Measurements from ENCODE around the gene THADA. TPM values are rescaled to one million over a fixed set of nuclear protein-coding genes. Genes with fewer than 3 reads are reported as not detected.

THADA gene
- total and polyA plus RNA-seq, 2 donors (not counting 3 experiments of a cell fraction or from before 2014, with no cell fraction given): 22.6 to 25.3 TPM

GRCh38 chr2:43333656-43334144, 262.1 kb downstream of the THADA start:
- Histone ChIP-seq H3K79me2 (ENCODE audit: control insufficient read depth, insufficient read depth, low read length) (no peaks in the 10 kb centered on the region), H3K9me3 (replicated peaks; ENCODE audit: control insufficient read depth, insufficient read depth, low read length) (no peaks in the 10 kb centered on the region), H2AFZ (ENCODE audit: low read depth, low read length) (peak overlapping the region; percentile 6), H3K4me2 (ENCODE audit: insufficient read depth, low read length) (peak overlapping the region; percentile 65), H3K27me3 (ENCODE audit: control insufficient read depth in 2 of 2, insufficient read depth in 2 of 2, low read length in 2 of 2) (no peaks in the 10 kb centered on the region), H3K27ac (ENCODE audit: insufficient read depth, low read depth, low read length) (peak overlapping the region; percentile 19), H3K4me1 (ENCODE audit: control insufficient read depth, extremely low read depth, insufficient read depth, low read length) (peaks cover 24% of the 10 kb centered on the region), H3K4me3 (replicated peaks in 1 of 3; ENCODE audit: insufficient read depth in 1 of 3, low read depth in 1 of 3, low read length in 3 of 3) (no peak overlapping the region), H4K20me1 (replicated peaks; ENCODE audit: control insufficient read depth, extremely low read depth, insufficient read depth, low read length) (no peaks in the 10 kb centered on the region), H3K36me3 (ENCODE audit: control insufficient read depth in 2 of 2, extremely low read depth in 1 of 2, insufficient read depth in 2 of 2, low read length in 2 of 2) (no peaks in the 10 kb centered on the region), H3K9me1 (replicated peaks; ENCODE audit: control insufficient read depth, extremely low read depth, insufficient read depth, low read length) (no peaks in the 10 kb centered on the region), H3K9ac (replicated peaks; ENCODE audit: extremely low read depth, insufficient read depth, low read length) (peak overlapping the region; percentile 20)
- no peak for TF ChIP-seq FOS (IDR thresholded peaks at IDR 0.05; ENCODE audit: borderline replicate concordance, insufficient read depth, low read length)
- CTCF ChIA-PET: interaction anchor here (1.2 to 1.9 kb wide), 3 partner anchors 36 to 151 kb away, joined by 3 to 11 read pairs (median 4); no protein-coding TSS in a partner anchor
- intact Hi-C loops (cut with micrococcal nuclease): no loop called here
- BruUV-seq (replicated peaks): no TSS peak
- no peak for FAIRE-seq
- POLR2A ChIA-PET: no interaction called here
- dilution Hi-C loops (cut with MboI; ENCODE audit: extremely low pct_ligation_motif_present, low sequenced_read_pairs): no loop called here
- DNase-seq (ENCODE audit: low read depth, low spot score): peak; percentile 36

DNA sequence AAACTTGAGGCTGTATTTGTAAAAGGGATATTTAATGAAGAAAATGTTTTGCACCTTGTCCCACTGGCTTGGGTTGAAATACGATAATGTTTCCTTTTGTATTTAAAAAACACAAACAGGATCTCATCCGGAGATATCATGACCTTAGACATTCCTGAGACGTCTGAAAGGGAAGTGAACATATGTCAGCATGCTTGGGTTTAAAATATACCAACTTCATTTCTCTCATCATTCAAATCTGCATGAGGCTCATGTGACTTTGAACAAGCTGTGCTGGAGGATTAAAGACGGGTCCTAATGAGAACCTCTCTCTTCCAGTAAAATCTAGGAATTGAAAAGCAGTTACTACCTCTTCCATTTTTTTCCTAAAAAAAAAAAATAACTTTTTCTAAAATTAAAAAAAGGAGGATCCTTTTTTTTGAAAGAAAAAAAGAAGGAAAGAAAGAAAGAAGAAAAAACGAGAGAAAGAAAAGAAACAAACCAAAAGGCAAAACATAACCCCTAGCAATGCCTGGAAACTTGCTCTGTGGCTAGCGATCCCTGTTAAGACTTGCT, 262.7 kb downstream of the THADA start:
- DNase-seq (ENCODE audit: low read depth, low spot score): peak; percentile 48

More for the DNA sequence above, 262.7 kb downstream of the THADA start:
- Histone ChIP-seq H3K9me1 (replicated peaks; ENCODE audit: control insufficient read depth, extremely low read depth, insufficient read depth, low read length) (no peaks in the 10 kb centered on the region), H4K20me1 (replicated peaks; ENCODE audit: control insufficient read depth, extremely low read depth, insufficient read depth, low read length) (no peaks in the 10 kb centered on the region), H3K9me3 (replicated peaks; ENCODE audit: control insufficient read depth, insufficient read depth, low read length) (no peaks in the 10 kb centered on the region), H3K27me3 (ENCODE audit: control insufficient read depth in 2 of 2, insufficient read depth in 2 of 2, low read length in 2 of 2) (no peaks in the 10 kb centered on the region), H3K79me2 (ENCODE audit: control insufficient read depth, insufficient read depth, low read length) (no peaks in the 10 kb centered on the region), H3K36me3 (ENCODE audit: control insufficient read depth in 2 of 2, extremely low read depth in 1 of 2, insufficient read depth in 2 of 2, low read length in 2 of 2) (no peaks in the 10 kb centered on the region), H3K27ac (ENCODE audit: insufficient read depth, low read depth, low read length) (peak overlapping the region; percentile 19), H3K4me2 (ENCODE audit: insufficient read depth, low read length) (peak overlapping the region; percentile 65), H3K9ac (replicated peaks; ENCODE audit: extremely low read depth, insufficient read depth, low read length) (peak overlapping the region; percentile 20), H3K4me3 (replicated peaks in 1 of 3; ENCODE audit: insufficient read depth in 1 of 3, low read depth in 1 of 3, low read length in 3 of 3) (peak overlapping the region in 1 of 3 experiments; percentile 8), H3K4me1 (ENCODE audit: control insufficient read depth, extremely low read depth, insufficient read depth, low read length) (peaks cover 22% of the 10 kb centered on the region), H2AFZ (ENCODE audit: low read depth, low read length) (no peak overlapping the region)
- FAIRE-seq: peak; percentile 70
- intact Hi-C loops (cut with micrococcal nuclease): no loop called here
- BruUV-seq (replicated peaks): no TSS peak
- TF ChIP-seq FOS (IDR thresholded peaks at IDR 0.05; ENCODE audit: borderline replicate concordance, insufficient read depth, low read length): no peak
- TF ChIP-seq JUN (IDR thresholded peaks at IDR 0.05; ENCODE audit: borderline replicate concordance, insufficient read depth, insufficient read length, low read depth): no peak
- TF ChIP-seq POLR2A (IDR thresholded peaks at IDR 0.05; ENCODE audit: low read depth, low read length): no peak
- TF ChIP-seq MAX (IDR thresholded peaks at IDR 0.05; ENCODE audit: insufficient read depth, insufficient read length): no peak
- no peak for TF ChIP-seq GATA2 (IDR thresholded peaks at IDR 0.05; ENCODE audit: insufficient read depth, insufficient read length, low read depth, low read length)
- no peak for TF ChIP-seq MYC (IDR thresholded peaks at IDR 0.05; ENCODE audit: low read depth, low read length)
- TF ChIP-seq CTCF (IDR thresholded peaks at IDR 0.05; ENCODE audit: extremely low read depth in 1 of 2, insufficient read depth in 1 of 2, low read depth in 1 of 2, low read length in 2 of 2): no peak
- no peak for TF ChIP-seq EZH2 (IDR thresholded peaks at IDR 0.05; ENCODE audit: borderline replicate concordance, low read depth, low read length, severe bottlenecking)
- TF ChIP-seq POLR2AphosphoS5 (IDR thresholded peaks at IDR 0.05; ENCODE audit: insufficient read depth, low read depth, low read length): no peak
- ChIA-PET POLR2A (no interaction called here), CTCF (interaction anchor here (1.2 to 1.9 kb wide), 3 partner anchors 36 to 151 kb away, joined by 3 to 11 read pairs (median 4); no protein-coding TSS in a partner anchor)
- dilution Hi-C loops (cut with MboI; ENCODE audit: extremely low pct_ligation_motif_present, low sequenced_read_pairs): no loop called here

Data from endothelial cell of umbilical vein (primary cell).